KMS-11 (cell line): ENCODE results near the gene KCTD16.

ENCODE experiments used
- H2AFZ ChIP-seq: fragments of 200-600 bp; sonication (generic); 2 replicates; pipeline ENCODE4 v1.6.1; 2016; ENCODE audit warnings: antibody characterized with exemption, mixed run types, low read depth
- H3K27ac ChIP-seq: fragments of 200-600 bp; sonication (generic); 2 replicates; pipeline ENCODE4 v1.6.1; 2016; ENCODE audit warnings: mild to moderate bottlenecking, mixed run types
- H3K27me3 ChIP-seq: fragments of 200-600 bp; sonication (generic); 2 replicates; pipeline ENCODE4 v1.6.1; 2017; ENCODE audit warnings: mild to moderate bottlenecking, low read depth, mixed run types, moderate library complexity; ENCODE audit not compliant: insufficient read depth
- H3K36me3 ChIP-seq: fragments of 200-600 bp; sonication (generic); 2 replicates; pipeline ENCODE4 v1.6.1; 2017; ENCODE audit warnings: mild to moderate bottlenecking, mixed run types; ENCODE audit not compliant: insufficient read depth
- H3K4me1 ChIP-seq: fragments of 200-600 bp; sonication (generic); 2 replicates; pipeline ENCODE4 v1.6.1; 2016; ENCODE audit warnings: mild to moderate bottlenecking, low read depth, mixed run types; ENCODE audit not compliant: poor library complexity, severe bottlenecking
- H3K4me2 ChIP-seq: fragments of 200-600 bp; sonication (generic); 2 replicates; pipeline ENCODE4 v1.7.0; 2016; ENCODE audit warnings: mild to moderate bottlenecking, mixed run types
- H3K4me3 ChIP-seq: fragments of 200-600 bp; sonication (generic); IDR thresholded peaks from 2 replicates; pipeline ENCODE4 v1.6.1; 2017; ENCODE audit warnings: low read depth, low read length, mixed read lengths; ENCODE audit not compliant: insufficient read depth
- H3K79me2 ChIP-seq: fragments of 200-600 bp; sonication (generic); 2 replicates; pipeline ENCODE4 v1.6.1; 2016; ENCODE audit warnings: low read depth, mixed run types; ENCODE audit not compliant: insufficient read depth
- H3K9ac ChIP-seq: fragments of 200-600 bp; sonication (generic); 2 replicates; pipeline ENCODE4 v1.6.1; 2016; ENCODE audit warnings: mild to moderate bottlenecking, mixed run types
- H4K20me1 ChIP-seq: fragments of 200-600 bp; sonication (generic); 2 replicates; pipeline ENCODE4 v1.6.1; 2016; ENCODE audit warnings: mild to moderate bottlenecking, mixed run types; ENCODE audit not compliant: insufficient read depth
- CTCF ChIP-seq: fragments of 200-600 bp; sonication (generic); conservative IDR thresholded peaks from 2 replicates; pipeline ENCODE4 v1.6.1; 2017; ENCODE audit warnings: low read depth, mild to moderate bottlenecking, antibody characterized with exemption, low read length, moderate library complexity, mixed read lengths

The KCTD16 gene

GRCh38 chr5:144487207-144487606, 316.5 kb downstream of the KCTD16 start:
- H3K4me3 ChIP-seq: no peak overlapping the region
- no peak overlapping the region for H3K9ac ChIP-seq

GRCh38 chr5:144487761-144488160, 317.1 kb downstream of the KCTD16 start:
- no peaks in the 10 kb centered on the region for H4K20me1 ChIP-seq
- H3K27me3 ChIP-seq: no peaks in the 10 kb centered on the region
- H3K27ac ChIP-seq: no peak overlapping the region
- no peak for TF ChIP-seq CTCF
- H3K36me3 ChIP-seq: no peaks in the 10 kb centered on the region
- H2AFZ ChIP-seq: no peak overlapping the region
- H3K4me1 ChIP-seq: no peaks in the 10 kb centered on the region
- H3K4me2 ChIP-seq: no peak overlapping the region
- no peaks in the 10 kb centered on the region for H3K79me2 ChIP-seq
- H3K9ac ChIP-seq: no peak overlapping the region
- H3K4me3 ChIP-seq: no peak overlapping the region

More at GRCh38 chr5:144487207-144487606, 316.5 kb downstream of the KCTD16 start:
- H3K27me3 ChIP-seq: no peaks in the 10 kb centered on the region
- H4K20me1 ChIP-seq: no peaks in the 10 kb centered on the region
- H2AFZ ChIP-seq: no peak overlapping the region
- no peak for TF ChIP-seq CTCF
- H3K4me2 ChIP-seq: no peak overlapping the region
- no peak overlapping the region for H3K27ac ChIP-seq
- H3K4me1 ChIP-seq: no peaks in the 10 kb centered on the region
- H3K36me3 ChIP-seq: no peaks in the 10 kb centered on the region
- no peaks in the 10 kb centered on the region for H3K79me2 ChIP-seq

GRCh38 chr5:144503123-144503522, 332.4 kb downstream of the KCTD16 start:
- TF ChIP-seq CTCF: no peak
- no peak overlapping the region for H3K4me2 ChIP-seq

GRCh38 chr5:144504929-144505577, 334.4 kb downstream of the KCTD16 start:
- Histone ChIP-seq H4K20me1 (no peaks in the 10 kb centered on the region), H3K36me3 (no peaks in the 10 kb centered on the region), H2AFZ (no peak overlapping the region), H3K27me3 (no peaks in the 10 kb centered on the region), H3K4me1 (no peaks in the 10 kb centered on the region), H3K27ac (no peak overlapping the region), H3K4me3 (no peak overlapping the region), H3K9ac (no peak overlapping the region), H3K4me2 (no peak overlapping the region), H3K79me2 (no peaks in the 10 kb centered on the region)
- TF ChIP-seq CTCF: no peak

More at GRCh38 chr5:144503123-144503522, 332.4 kb downstream of the KCTD16 start:
- H3K27me3 ChIP-seq: no peaks in the 10 kb centered on the region
- H3K9ac ChIP-seq: no peak overlapping the region
- no peaks in the 10 kb centered on the region for H3K4me1 ChIP-seq
- no peaks in the 10 kb centered on the region for H3K36me3 ChIP-seq
- H2AFZ ChIP-seq: no peak overlapping the region
- H4K20me1 ChIP-seq: no peaks in the 10 kb centered on the region
- H3K27ac ChIP-seq: no peak overlapping the region
- no peak overlapping the region for H3K4me3 ChIP-seq
- H3K79me2 ChIP-seq: no peaks in the 10 kb centered on the region
